SK-N-MC (cell line): Measurements from ENCODE around the gene NDUFAF8.
"Not testable (repeated sequence)": the region's sequence is repeated elsewhere in the genome, so short reads cannot be mapped to it uniquely, and the experiment has no call there.

Experiments used
- DNase-seq: peaks from one replicate; pipeline ENCODE4 v3.0.0-alpha.2; 2011; ENCODE audit warnings: low read depth, low spot score
- H3K27ac ChIP-seq: fragments of 200-600 bp; sonication (generic); 2 replicates; pipeline ENCODE4 v1.5.1; 2016; ENCODE audit warnings: mixed run types
- H3K36me3 ChIP-seq: fragments of 200-600 bp; sonication (generic); 2 replicates; pipeline ENCODE4 v1.6.1; 2017; ENCODE audit warnings: antibody characterized with exemption, low read length, mixed read lengths; ENCODE audit not compliant: insufficient read depth
- H3K4me3 ChIP-seq: fragments of 200-600 bp; sonication (generic); 2 replicates; pipeline ENCODE4 v1.5.1; 2016
- H3K9ac ChIP-seq: fragments of 200-600 bp; sonication (generic); 2 replicates; pipeline ENCODE4 v1.8.0; 2017; ENCODE audit warnings: mixed run types, mixed read lengths; ENCODE audit not compliant: insufficient read length
- H3K9me3 ChIP-seq: fragments of 200-600 bp; sonication (generic); 2 replicates; pipeline ENCODE4 v1.6.1; 2017; ENCODE audit warnings: low read depth, mild to moderate bottlenecking, antibody characterized with exemption, low read length, moderate library complexity, mixed read lengths
- EZH2 ChIP-seq: fragments of 200-600 bp; sonication (generic); IDR thresholded peaks from one replicate; pipeline ENCODE4 v1.6.1; 2017; ENCODE audit warnings: antibody characterized with exemption
- FOXP2 ChIP-seq: optimal IDR thresholded peaks from 2 replicates; pipeline ENCODE3; 2011; ENCODE audit warnings: mild to moderate bottlenecking, moderate library complexity; ENCODE audit not compliant: insufficient read depth; ENCODE audit errors: extremely low read length, control extremely low read depth
- POLR2AphosphoS5 ChIP-seq: IDR thresholded peaks from 2 replicates; pipeline ENCODE4 v1.6.1; 2012; ENCODE audit warnings: mild to moderate bottlenecking, low read depth, low read length, borderline replicate concordance

Gene NDUFAF8

GRCh38 chr17:81218991-81219390 is 20.1 kb upstream of the NDUFAF8 start:
- Histone ChIP-seq H3K9me3 (no peaks in the 10 kb centered on the region), H3K9ac (no peak overlapping the region), H3K4me3 (no peak overlapping the region), H3K36me3 (no peaks in the 10 kb centered on the region; the same call in 1 of the 2 replicates), H3K27ac (no peak overlapping the region)
- TF ChIP-seq POLR2AphosphoS5 (no peak), FOXP2 (no peak), EZH2 (no peak)
- no peak for DNase-seq

GRCh38 chr17:81219476-81220180 is 19.5 kb upstream of the NDUFAF8 start:
- no peak for DNase-seq
- H3K9ac ChIP-seq: no peak overlapping the region
- no peak for TF ChIP-seq EZH2
- no peak for TF ChIP-seq FOXP2

GRCh38 chr17:81221371-81221841 is 17.7 kb upstream of the NDUFAF8 start:
- TF ChIP-seq FOXP2: no peak
- TF ChIP-seq EZH2: no peak
- no peak for TF ChIP-seq POLR2AphosphoS5
- Histone ChIP-seq H3K36me3 (no peaks in the 10 kb centered on the region; the same call in 1 of the 2 replicates), H3K9me3 (no peaks in the 10 kb centered on the region), H3K9ac (no peak overlapping the region), H3K27ac (no peak overlapping the region), H3K4me3 (no peak overlapping the region; the same call in 1 of the 2 replicates)
- no peak for DNase-seq

More at GRCh38 chr17:81219476-81220180, 19.5 kb upstream of the NDUFAF8 start:
- Histone ChIP-seq H3K36me3 (no peaks in the 10 kb centered on the region; the same call in 1 of the 2 replicates), H3K4me3 (no peak overlapping the region), H3K27ac (no peak overlapping the region), H3K9me3 (no peaks in the 10 kb centered on the region)

- no peak for DNase-seq
- H3K27ac ChIP-seq: no peak overlapping the region
- H3K9ac ChIP-seq: peak overlapping the region; percentile 76
- TF ChIP-seq EZH2: no peak
- TF ChIP-seq POLR2AphosphoS5: no peak
- no peak for TF ChIP-seq FOXP2
- peak overlapping the region; percentile 89 for H3K4me3 ChIP-seq
- no peaks in the 10 kb centered on the region; the same call in 1 of the 2 replicates for H3K36me3 ChIP-seq
- no peaks in the 10 kb centered on the region for H3K9me3 ChIP-seq
Measured at GRCh38 chr17:81221842-81222619, 17.1 kb upstream of the NDUFAF8 start.

GRCh38 chr17:81222620-81222905 is 16.6 kb upstream of the NDUFAF8 start:
- Histone ChIP-seq H3K27ac (no peak overlapping the region), H3K9ac (peak overlapping the region; percentile 76), H3K9me3 (no peaks in the 10 kb centered on the region), H3K4me3 (peak overlapping the region; percentile 89), H3K36me3 (no peaks in the 10 kb centered on the region; the same call in 1 of the 2 replicates)
- DNase-seq: no peak
- no peak for TF ChIP-seq EZH2
- no peak for TF ChIP-seq POLR2AphosphoS5
- no peak for TF ChIP-seq FOXP2

GRCh38 chr17:81222906-81223761 is 16.0 kb upstream of the NDUFAF8 start, which contains the start of gene CEP131:
CEP131 (minus strand) TSS chr17:81222965; CDS start chr17:81220056, 2,909 bp downstream.
- Histone ChIP-seq H3K9me3 (no peaks in the 10 kb centered on the region), H3K36me3 (no peaks in the 10 kb centered on the region), H3K9ac (peak within 1 kb of the TSS; percentile 76), H3K4me3 (peak within 1 kb of the TSS; percentile 89), H3K27ac (no peak within 1 kb of the TSS; the same call in 1 of the 2 replicates)
- TF ChIP-seq POLR2AphosphoS5 (peak; percentile 47; the same call in 1 of the 2 replicates), FOXP2 (no peak)
- DNase-seq: peak; percentile 70

- H3K4me3 ChIP-seq: no peak overlapping the region
- no peak for DNase-seq
- TF ChIP-seq POLR2AphosphoS5: no peak
- no peak for TF ChIP-seq FOXP2
- no peak for TF ChIP-seq EZH2
Measured at GRCh38 chr17:81223762-81224130, 15.4 kb upstream of the NDUFAF8 start.

GRCh38 chr17:81227630-81228029 is 11.5 kb upstream of the NDUFAF8 start:
- not testable (repeated sequence) for DNase-seq, H3K9me3 ChIP-seq, H3K9ac ChIP-seq, H3K4me3 ChIP-seq, H3K36me3 ChIP-seq
- peak overlapping the region; percentile 2; the same call in 1 of the 2 replicates for H3K27ac ChIP-seq

More at GRCh38 chr17:81223762-81224130, 15.4 kb upstream of the NDUFAF8 start:
- Histone ChIP-seq H3K27ac (no peak overlapping the region), H3K9me3 (no peaks in the 10 kb centered on the region), H3K36me3 (no peaks in the 10 kb centered on the region), H3K9ac (no peak overlapping the region)
